GM18498 (cell line): ENCODE data around the gene SKAP1.

Experiments
- ATAC-seq: cut with Tn5 transposase; IDR thresholded peaks from one replicate; pipeline ENCODE4 v1.9.1; 2021; ENCODE audit warnings: mild to moderate bottlenecking, moderate library complexity; ENCODE audit not compliant: unreplicated experiment

Gene SKAP1

GRCh38 chr17:48429638-48430586 is at the start of gene SKAP1:
SKAP1 (minus strand) TSS chr17:48430214.
- ATAC-seq, result peak; percentile 77

- ATAC-seq, result no peak
Measured at GRCh38 chr17:48479014-48479402, 49.0 kb upstream of the SKAP1 start.

- ATAC-seq, result peak; percentile 90
Measured at GRCh38 chr17:48478224-48479013, 48.4 kb upstream of the SKAP1 start.

- no peak for ATAC-seq
Measured at GRCh38 chr17:48477221-48477620, 47.2 kb upstream of the SKAP1 start.

GRCh38 chr17:48472411-48473281 is 42.6 kb upstream of the SKAP1 start:
- ATAC-seq, result no peak

GRCh38 chr17:48471817-48472410 is 41.9 kb upstream of the SKAP1 start:
- no peak for ATAC-seq

- ATAC-seq, result no peak
Measured at GRCh38 chr17:48470388-48471034, 40.5 kb upstream of the SKAP1 start.

- no peak for ATAC-seq
Measured at GRCh38 chr17:48469227-48469626, 39.2 kb upstream of the SKAP1 start.

- no peak for ATAC-seq
Measured at GRCh38 chr17:48468299-48468698, 38.3 kb upstream of the SKAP1 start.

GRCh38 chr17:48465884-48466283 is 35.9 kb upstream of the SKAP1 start:
- ATAC-seq, result no peak

GRCh38 chr17:48463526-48463925 is 33.5 kb upstream of the SKAP1 start:
- no peak for ATAC-seq

GRCh38 chr17:48462946-48463345 is 32.9 kb upstream of the SKAP1 start:
- ATAC-seq, result no peak

GRCh38 chr17:48460052-48460451 is 30.0 kb upstream of the SKAP1 start:
- ATAC-seq, result no peak

- ATAC-seq, result no peak
Measured at GRCh38 chr17:48459070-48459844, 29.2 kb upstream of the SKAP1 start.

GRCh38 chr17:48457080-48457836 is 27.2 kb upstream of the SKAP1 start:
- peak; percentile 58 for ATAC-seq

- ATAC-seq, result no peak
Measured at GRCh38 chr17:48456589-48456988, 26.6 kb upstream of the SKAP1 start.

- no peak for ATAC-seq
Measured at GRCh38 chr17:48455791-48456190, 25.8 kb upstream of the SKAP1 start.

- no peak for ATAC-seq
Measured at GRCh38 chr17:48453447-48453846, 23.4 kb upstream of the SKAP1 start.

GRCh38 chr17:48451489-48451888 is 21.5 kb upstream of the SKAP1 start:
- ATAC-seq, result no peak
